Liver (tissue), 9 donors: ENCODE data around the gene PKIG. TPM values are rescaled to one million over a fixed set of nuclear protein-coding genes. Genes with fewer than 3 reads are reported as not detected.

Source experiments
- DNase-seq: peaks from one replicate; pipeline ENCODE4 v3.0.0-alpha.2; 2017; ENCODE audit warnings: low spot score
- H3K27ac ChIP-seq, 2 donors: one replicate each; pipeline ENCODE4 v1.7.0; 2013; ENCODE audit warnings: inconsistent platforms in 2 of 2, low read length in 2 of 2, control low read depth in 1 of 2, low read depth in 1 of 2, mild to moderate bottlenecking in 1 of 2
- H3K27me3 ChIP-seq, 4 donors: one replicate each; pipeline versions ENCODE4 v1.6.1 to v1.7.0; 2013; ENCODE audit warnings: low read length in 3 of 4, inconsistent platforms in 1 of 4, mild to moderate bottlenecking in 1 of 4, moderate library complexity in 1 of 4; ENCODE audit not compliant: control insufficient read depth in 4 of 4, insufficient read depth in 4 of 4
- H3K36me3 ChIP-seq, 4 donors: one replicate each; pipeline versions ENCODE4 v1.6.1 to v1.7.0; 2013; ENCODE audit warnings: low read length in 3 of 4, mild to moderate bottlenecking in 3 of 4, low read depth in 1 of 4, moderate library complexity in 1 of 4; ENCODE audit not compliant: control insufficient read depth in 4 of 4, insufficient read depth in 3 of 4
- H3K4me1 ChIP-seq, 4 donors: one replicate each; pipeline versions ENCODE4 v1.6.1 to v1.7.0; 2013; ENCODE audit warnings: low read length in 3 of 4, mild to moderate bottlenecking in 3 of 4, moderate library complexity in 1 of 4; ENCODE audit not compliant: control insufficient read depth in 4 of 4, insufficient read depth in 4 of 4
- H3K4me3 ChIP-seq, 3 donors: one replicate each; pipeline versions ENCODE4 v1.6.1 to v1.7.0; 2013; ENCODE audit warnings: low read length in 3 of 3, control low read depth in 1 of 3, low read depth in 1 of 3, mild to moderate bottlenecking in 1 of 3
- H3K9ac ChIP-seq, 2 donors: one replicate each; pipeline ENCODE4 v1.7.0; 2013; ENCODE audit warnings: low read length in 2 of 2, mild to moderate bottlenecking in 2 of 2, moderate library complexity in 2 of 2, control low read depth in 1 of 2, low read depth in 1 of 2
- H3K9me3 ChIP-seq, 4 donors: one replicate each; pipeline versions ENCODE4 v1.6.1 to v1.7.0; 2013; ENCODE audit warnings: low read length in 3 of 4; ENCODE audit not compliant: control insufficient read depth in 4 of 4
- ATF3 ChIP-seq: IDR thresholded peaks from 2 replicates; pipeline ENCODE4 v1.6.1; 2016; ENCODE audit warnings: antibody characterized with exemption
- EGR1 ChIP-seq, 2 donors: IDR thresholded peaks; 2 replicates each; pipeline ENCODE4 v1.6.1; 2016 to 2018; ENCODE audit warnings: antibody characterized with exemption in 2 of 2, low read depth in 2 of 2
- FOXA1 ChIP-seq: IDR thresholded peaks from 2 replicates; pipeline ENCODE4 v1.6.1; 2016; ENCODE audit warnings: antibody characterized with exemption
- FOXA2 ChIP-seq: IDR thresholded peaks from 2 replicates; pipeline ENCODE4 v1.6.1; 2016; ENCODE audit warnings: antibody characterized with exemption
- GABPA ChIP-seq, 2 donors: IDR thresholded peaks in 1 of 2; conservative IDR thresholded peaks in 1 of 2; 2 replicates each; pipeline ENCODE4 v1.6.1; 2016; ENCODE audit warnings: antibody characterized with exemption in 2 of 2, mild to moderate bottlenecking in 1 of 2, moderate library complexity in 1 of 2
- HNF4A ChIP-seq, 2 donors: conservative IDR thresholded peaks; 2 replicates each; pipeline ENCODE4 v1.6.1; 2016; ENCODE audit warnings: antibody characterized with exemption in 2 of 2, mild to moderate bottlenecking in 2 of 2
- HNF4G ChIP-seq: IDR thresholded peaks from 2 replicates; pipeline ENCODE4 v1.6.1; 2016; ENCODE audit warnings: antibody characterized with exemption
- JUND ChIP-seq, 2 donors: IDR thresholded peaks; 2 replicates each; pipeline ENCODE4 v1.6.1; 2016; ENCODE audit warnings: antibody characterized with exemption in 2 of 2
- NR2F2 ChIP-seq: IDR thresholded peaks from 2 replicates; pipeline ENCODE4 v1.6.1; 2016; ENCODE audit warnings: antibody characterized with exemption
- RAD21 ChIP-seq, 2 donors: IDR thresholded peaks; 2 replicates each; pipeline ENCODE4 v1.6.1; 2016; ENCODE audit warnings: antibody characterized with exemption in 2 of 2, mild to moderate bottlenecking in 2 of 2
- REST ChIP-seq: IDR thresholded peaks from 2 replicates; pipeline ENCODE4 v1.6.1; 2016; ENCODE audit warnings: antibody characterized with exemption, mild to moderate bottlenecking
- RXRA ChIP-seq, 2 donors: IDR thresholded peaks; 2 replicates each; pipeline ENCODE4 v1.6.1; 2017 to 2018; ENCODE audit warnings: antibody characterized with exemption in 2 of 2, mild to moderate bottlenecking in 1 of 2
- SP1 ChIP-seq: IDR thresholded peaks from 2 replicates; pipeline ENCODE4 v1.6.1; 2018; ENCODE audit warnings: antibody characterized with exemption, mild to moderate bottlenecking
- TAF1 ChIP-seq: conservative IDR thresholded peaks from 2 replicates; pipeline ENCODE4 v1.6.1; 2016; ENCODE audit warnings: antibody characterized with exemption, mild to moderate bottlenecking
- YY1 ChIP-seq: IDR thresholded peaks from 2 replicates; pipeline ENCODE4 v1.6.1; 2016; ENCODE audit warnings: antibody characterized with exemption, mild to moderate bottlenecking
- ZBTB33 ChIP-seq: IDR thresholded peaks from 2 replicates; pipeline ENCODE4 v1.6.1; 2016; ENCODE audit warnings: antibody characterized with exemption
- WGBS: extraction: QIAGEN DNeasy Blood & Tissue Kit; methylation state at CpG from one replicate; pipeline ENCODE4 v1.1.7; 2013; 5-methylcytosine and 5-hydroxymethylcytosine counted together
- polyA plus RNA-seq, 2 donors: library from polyadenylated mRNA; stranded (reverse) in 1 of 2; unstranded in 1 of 2; fragments of 200-250 nt in 1 of 2; fragments of >200 nt in 1 of 2; fragmentation: Nextera tagmentation in 1 of 2; extraction: Ambion mirVana in 1 of 2; gene quantifications; one replicate each; pipeline versions ENCODE4 v1.2.1 to v1.2.3, GENCODE V29; 2013 to 2015
- total RNA-seq, 2 donors: library from RNA; depleted of rRNA; stranded (reverse); fragments of >200 nt; gene quantifications; one replicate each; pipeline ENCODE4 v1.2.3, GENCODE V29; 2014
- TF ChIP-seq, protein P1 (sequence below): IDR thresholded peaks from 2 replicates; pipeline ENCODE4 v1.6.1; 2016; ENCODE audit warnings: antibody characterized with exemption
- TF ChIP-seq, protein P2 (sequence below): fragments of 150-350 bp; IDR thresholded peaks from 2 replicates; pipeline ENCODE4 v1.5.1; 2017; ENCODE audit warnings: improper control_type of control experiment, low read depth, low read length; ENCODE audit not compliant: missing input control
- donor health status: healthy.
- donor health status: healthy.
- donor health status: healthy.
- donor health status: healthy.
- donor health status: healthy.

The PKIG gene
- total and polyA plus RNA-seq, 4 donors = 10.6 to 24.3 (median 23.4) TPM

DNA sequence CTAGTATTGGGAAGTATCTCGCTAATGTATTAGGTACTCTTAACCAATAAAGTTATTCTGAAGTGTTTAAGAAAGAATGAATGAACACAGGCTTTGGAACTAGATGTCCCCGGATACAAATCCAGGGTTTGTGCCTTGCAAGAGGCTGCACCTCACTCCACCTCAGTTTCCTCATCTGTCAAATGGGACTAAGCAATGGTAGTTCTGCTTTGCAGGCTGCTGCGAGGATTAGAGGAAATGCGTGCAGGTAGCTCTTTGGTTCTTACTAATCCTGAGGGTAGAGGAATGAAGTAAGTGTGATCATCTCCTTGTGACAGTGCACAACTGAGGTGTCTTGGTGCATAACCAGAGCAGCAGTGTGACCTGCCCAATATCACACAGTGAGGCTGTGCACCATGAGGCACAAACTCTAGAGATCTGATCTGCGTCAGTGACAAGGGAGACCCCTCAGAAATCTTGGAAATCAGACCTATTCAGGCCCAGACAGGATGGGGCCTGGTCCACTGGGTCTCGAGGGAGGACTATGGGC lies 42.4 kb downstream of the PKIG start (continued):
- TF ChIP-seq, protein P1, sequence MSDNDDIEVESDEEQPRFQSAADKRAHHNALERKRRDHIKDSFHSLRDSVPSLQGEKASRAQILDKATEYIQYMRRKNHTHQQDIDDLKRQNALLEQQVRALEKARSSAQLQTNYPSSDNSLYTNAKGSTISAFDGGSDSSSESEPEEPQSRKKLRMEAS = no peak

DNA sequence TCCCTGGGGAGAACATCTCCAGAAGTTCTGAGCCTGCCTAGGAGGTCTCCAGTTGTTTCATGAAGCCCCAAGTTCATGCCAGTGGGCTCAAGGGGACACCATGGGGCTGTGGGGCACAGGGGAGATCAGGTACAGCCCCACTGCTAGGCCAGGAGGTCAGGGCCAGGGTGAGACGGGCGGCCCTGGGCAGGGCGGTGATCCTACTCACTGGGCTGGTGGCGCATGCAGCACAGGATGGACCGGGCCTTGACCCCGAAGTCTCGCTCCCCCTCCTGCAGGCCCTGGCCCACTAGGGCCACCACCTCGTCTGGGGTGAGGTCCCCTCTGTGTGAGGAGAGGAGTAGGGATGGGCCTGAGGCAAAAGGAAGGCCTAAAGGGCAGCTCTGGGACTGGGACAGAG lies 43.0 kb downstream of the PKIG start:
- Histone ChIP-seq H3K27ac (no peak overlapping the region), H3K27me3 (no peaks in the 10 kb centered on the region), H3K4me1 (no peaks in the 10 kb centered on the region), H3K9ac (no peak overlapping the region), H3K9me3 (peaks cover 0 to 3% (median under 1%) of the 10 kb centered on the region in 4 donors), H3K36me3 (no peaks in the 10 kb centered on the region), H3K4me3 (no peak overlapping the region)
- 95% methylated on average over 8 of the region's 8 CpGs for WGBS
- no peak for DNase-seq
- no peak for TF ChIP-seq RXRA (IDR thresholded peaks at IDR 0.05)
- TF ChIP-seq REST = no peak
- TF ChIP-seq SP1 = no peak
- no peak for TF ChIP-seq GABPA (IDR thresholded peaks at IDR 0.05 in 1 of 2, conservative IDR thresholded peaks at IDR 0.05 in 1 of 2)
- no peak for TF ChIP-seq ZBTB33
- TF ChIP-seq HNF4G = no peak
- TF ChIP-seq EGR1 (IDR thresholded peaks at IDR 0.05; ENCODE audit: low read depth in 2 of 2) = no peak
- TF ChIP-seq ATF3 = no peak
- no peak for TF ChIP-seq JUND (IDR thresholded peaks at IDR 0.05)
- TF ChIP-seq, protein P2, sequence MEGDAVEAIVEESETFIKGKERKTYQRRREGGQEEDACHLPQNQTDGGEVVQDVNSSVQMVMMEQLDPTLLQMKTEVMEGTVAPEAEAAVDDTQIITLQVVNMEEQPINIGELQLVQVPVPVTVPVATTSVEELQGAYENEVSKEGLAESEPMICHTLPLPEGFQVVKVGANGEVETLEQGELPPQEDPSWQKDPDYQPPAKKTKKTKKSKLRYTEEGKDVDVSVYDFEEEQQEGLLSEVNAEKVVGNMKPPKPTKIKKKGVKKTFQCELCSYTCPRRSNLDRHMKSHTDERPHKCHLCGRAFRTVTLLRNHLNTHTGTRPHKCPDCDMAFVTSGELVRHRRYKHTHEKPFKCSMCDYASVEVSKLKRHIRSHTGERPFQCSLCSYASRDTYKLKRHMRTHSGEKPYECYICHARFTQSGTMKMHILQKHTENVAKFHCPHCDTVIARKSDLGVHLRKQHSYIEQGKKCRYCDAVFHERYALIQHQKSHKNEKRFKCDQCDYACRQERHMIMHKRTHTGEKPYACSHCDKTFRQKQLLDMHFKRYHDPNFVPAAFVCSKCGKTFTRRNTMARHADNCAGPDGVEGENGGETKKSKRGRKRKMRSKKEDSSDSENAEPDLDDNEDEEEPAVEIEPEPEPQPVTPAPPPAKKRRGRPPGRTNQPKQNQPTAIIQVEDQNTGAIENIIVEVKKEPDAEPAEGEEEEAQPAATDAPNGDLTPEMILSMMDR = no peak
- TF ChIP-seq, protein P1 = no peak
- TF ChIP-seq FOXA2 = no peak
- no peak for TF ChIP-seq FOXA1
- TF ChIP-seq NR2F2 = no peak
- TF ChIP-seq YY1 = no peak
- no peak for TF ChIP-seq TAF1
- TF ChIP-seq RAD21 (IDR thresholded peaks at IDR 0.05) = no peak
- no peak for TF ChIP-seq HNF4A (conservative IDR thresholded peaks at IDR 0.05)
